ENCODE results near the gene KATNAL2.

GRCh38 chr18:47108998-47109405 is 191.6 kb downstream of the KATNAL2 start:
- TF ChIP-seq, protein P1, sequence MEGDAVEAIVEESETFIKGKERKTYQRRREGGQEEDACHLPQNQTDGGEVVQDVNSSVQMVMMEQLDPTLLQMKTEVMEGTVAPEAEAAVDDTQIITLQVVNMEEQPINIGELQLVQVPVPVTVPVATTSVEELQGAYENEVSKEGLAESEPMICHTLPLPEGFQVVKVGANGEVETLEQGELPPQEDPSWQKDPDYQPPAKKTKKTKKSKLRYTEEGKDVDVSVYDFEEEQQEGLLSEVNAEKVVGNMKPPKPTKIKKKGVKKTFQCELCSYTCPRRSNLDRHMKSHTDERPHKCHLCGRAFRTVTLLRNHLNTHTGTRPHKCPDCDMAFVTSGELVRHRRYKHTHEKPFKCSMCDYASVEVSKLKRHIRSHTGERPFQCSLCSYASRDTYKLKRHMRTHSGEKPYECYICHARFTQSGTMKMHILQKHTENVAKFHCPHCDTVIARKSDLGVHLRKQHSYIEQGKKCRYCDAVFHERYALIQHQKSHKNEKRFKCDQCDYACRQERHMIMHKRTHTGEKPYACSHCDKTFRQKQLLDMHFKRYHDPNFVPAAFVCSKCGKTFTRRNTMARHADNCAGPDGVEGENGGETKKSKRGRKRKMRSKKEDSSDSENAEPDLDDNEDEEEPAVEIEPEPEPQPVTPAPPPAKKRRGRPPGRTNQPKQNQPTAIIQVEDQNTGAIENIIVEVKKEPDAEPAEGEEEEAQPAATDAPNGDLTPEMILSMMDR (IDR thresholded peaks at IDR 0.05) = no peak
- TF ChIP-seq POLR2AphosphoS5 (IDR thresholded peaks at IDR 0.05; ENCODE audit: insufficient read depth in 1 of 2, low read depth in 1 of 2) = no peak
- TF ChIP-seq POLR2A (IDR thresholded peaks at IDR 0.05) = no peak
